ENCODE results near the gene DCAF12. TPM values are rescaled to one million over a fixed set of nuclear protein-coding genes. Genes with fewer than 3 reads are reported as not detected.
"Not testable (repeated sequence)": the region's sequence is repeated elsewhere in the genome, so short reads cannot be mapped to it uniquely, and the experiment has no call there.

The DCAF12 gene
- total RNA-seq, 4 donors from 2014 or later = 6.4 to 35.3 (median 30.3) TPM

DNA sequence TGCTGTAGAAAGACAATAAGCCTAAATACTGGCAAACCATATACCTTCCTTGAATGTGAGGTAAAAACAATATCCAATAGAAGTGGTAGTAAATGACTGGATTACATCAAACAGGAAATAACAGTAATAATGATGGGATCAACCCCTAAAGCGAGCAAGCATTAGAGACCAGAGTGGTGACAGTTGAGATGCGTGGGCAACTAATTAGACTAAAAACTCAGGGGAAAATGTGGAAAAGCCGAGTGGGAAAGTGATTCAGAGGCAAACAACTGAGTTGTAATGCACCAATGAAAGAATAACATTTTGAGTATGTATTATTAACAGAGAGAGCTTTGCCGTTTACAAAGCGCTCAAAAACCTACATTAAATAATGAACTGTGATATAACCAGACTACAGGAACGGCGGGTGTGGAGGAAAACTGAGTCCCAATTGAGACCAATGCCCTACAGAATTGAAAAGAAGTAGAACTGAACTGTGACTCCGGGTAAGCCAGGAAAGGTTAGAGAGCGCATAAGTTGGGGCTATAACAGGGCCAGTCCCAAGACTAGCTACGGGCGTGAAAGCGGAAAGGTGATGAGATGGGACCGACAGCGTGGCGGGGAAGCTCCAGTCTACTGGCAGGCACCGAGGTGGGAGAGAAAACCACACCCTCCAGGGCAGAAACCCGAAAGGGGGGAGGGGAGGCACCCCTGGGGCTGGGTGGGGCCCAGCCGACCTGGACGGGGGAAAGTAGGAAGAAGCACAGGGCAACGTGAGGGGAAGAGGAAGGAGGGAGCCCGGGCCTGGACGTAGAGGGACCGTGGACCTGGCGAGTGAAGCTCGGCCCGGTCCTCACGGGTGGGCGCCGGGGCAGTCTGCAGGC is 78.4 kb downstream of the DCAF12 start:
- H3K9me3 ChIP-seq = no peaks in the 10 kb centered on the region
- no peaks in the 10 kb centered on the region for H3K36me3 ChIP-seq
- no peaks in the 10 kb centered on the region for H3K27me3 ChIP-seq
- H3K4me1 ChIP-seq = no peaks in the 10 kb centered on the region
- TF ChIP-seq CTCF (IDR thresholded peaks at IDR 0.05) (no peak), POLR2A (IDR thresholded peaks at IDR 0.05) (no peak)
- peak overlapping the region; percentile 94 to 97 for H3K27ac ChIP-seq
- peak; percentile 41 to 50 for DNase-seq
- intact Hi-C loops (cut with DNase I; ENCODE audit: low total_unique reads) = no loop called here
- H3K4me3 ChIP-seq = peak overlapping the region; percentile 75 to 87

DNA sequence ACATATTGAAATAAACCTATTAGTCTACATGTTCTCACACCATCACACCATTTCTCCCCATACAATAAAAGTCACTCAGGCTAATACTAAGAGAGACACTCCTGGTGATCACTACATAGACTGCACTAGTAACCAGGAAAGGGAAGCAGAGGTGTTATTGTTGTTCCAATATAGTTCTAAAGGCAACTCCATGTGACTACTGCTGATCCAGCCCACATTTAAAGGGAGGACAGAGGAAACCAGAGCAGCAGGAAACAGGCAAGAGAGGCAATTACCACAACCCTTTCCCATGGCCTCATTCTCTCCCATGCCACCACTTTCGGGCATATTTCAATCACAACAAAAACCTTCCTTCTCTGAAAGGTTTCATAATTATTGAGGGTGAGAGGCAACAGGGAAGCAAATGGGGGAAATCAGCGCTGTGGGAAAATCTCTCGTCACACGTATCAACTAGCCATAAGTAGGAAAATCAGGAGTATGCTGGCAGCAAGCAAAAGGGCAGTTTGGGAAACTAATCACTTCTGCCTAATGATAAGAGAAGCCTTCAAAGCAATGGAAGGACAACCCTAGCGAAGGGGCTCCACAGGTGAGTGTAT is 79.6 kb downstream of the DCAF12 start:
- H3K27me3 ChIP-seq = no peaks in the 10 kb centered on the region
- H3K4me1 ChIP-seq = no peaks in the 10 kb centered on the region
- no peaks in the 10 kb centered on the region for H3K9me3 ChIP-seq
- no peak overlapping the region for H3K27ac ChIP-seq
- DNase-seq = no peak
- H3K36me3 ChIP-seq = no peaks in the 10 kb centered on the region
- intact Hi-C loops (cut with DNase I; ENCODE audit: low total_unique reads) = no loop called here
- H3K4me3 ChIP-seq = no peak overlapping the region
- no peak for TF ChIP-seq POLR2A (IDR thresholded peaks at IDR 0.05)
- no peak for TF ChIP-seq CTCF (IDR thresholded peaks at IDR 0.05)

GRCh38 chr9:34045903-34046302 is 80.6 kb downstream of the DCAF12 start:
- DNase-seq = no peak
- no peak for TF ChIP-seq CTCF (IDR thresholded peaks at IDR 0.05)
- TF ChIP-seq POLR2A (IDR thresholded peaks at IDR 0.05) = no peak
- no peaks in the 10 kb centered on the region for H3K36me3 ChIP-seq
- no peaks in the 10 kb centered on the region for H3K4me1 ChIP-seq
- H3K27ac ChIP-seq = no peak overlapping the region
- intact Hi-C loops (cut with DNase I; ENCODE audit: low total_unique reads) = no loop called here
- H3K27me3 ChIP-seq = no peaks in the 10 kb centered on the region
- no peaks in the 10 kb centered on the region for H3K9me3 ChIP-seq
- no peak overlapping the region for H3K4me3 ChIP-seq

DNA sequence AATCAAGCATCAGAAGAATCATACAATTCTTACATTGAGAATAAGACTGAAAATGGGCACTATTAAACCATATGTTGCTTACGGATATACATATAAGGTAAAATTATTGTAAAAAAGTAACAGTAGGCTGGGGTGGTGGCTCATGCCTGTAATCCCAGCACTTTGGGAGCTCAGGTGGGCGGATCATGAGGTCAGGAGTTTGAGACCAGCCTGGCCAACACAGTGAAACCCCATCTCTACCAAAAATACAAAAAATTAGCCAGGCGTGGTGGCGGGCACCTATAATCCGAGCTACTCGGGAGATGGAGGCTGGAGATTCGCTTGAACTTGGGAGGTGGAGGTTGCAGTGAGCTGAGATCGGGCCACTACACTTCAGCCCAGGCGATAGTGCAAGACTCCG is 84.4 kb downstream of the DCAF12 start:
- H3K4me3 ChIP-seq; DNase-seq; H3K36me3 ChIP-seq; H3K4me1 ChIP-seq; H3K27ac ChIP-seq; H3K27me3 ChIP-seq; H3K9me3 ChIP-seq; intact Hi-C loops (cut with DNase I; ENCODE audit: low total_unique reads): not testable (repeated sequence)

- intact Hi-C loops (cut with DNase I; ENCODE audit: low total_unique reads); H3K36me3 ChIP-seq; H3K9me3 ChIP-seq; H3K27me3 ChIP-seq; H3K27ac ChIP-seq; H3K4me1 ChIP-seq; H3K4me3 ChIP-seq; DNase-seq: not testable (repeated sequence)
Observed at GRCh38 chr9:34038851-34039250, 87.6 kb downstream of the DCAF12 start.

GRCh38 chr9:34037626-34038025 is 88.9 kb downstream of the DCAF12 start:
- Histone ChIP-seq H3K36me3 (no peaks in the 10 kb centered on the region), H3K4me3 (no peak overlapping the region), H3K27me3 (no peaks in the 10 kb centered on the region), H3K9me3 (no peaks in the 10 kb centered on the region), H3K27ac (no peak overlapping the region), H3K4me1 (no peaks in the 10 kb centered on the region)
- intact Hi-C loops (cut with DNase I; ENCODE audit: low total_unique reads) = no loop called here
- TF ChIP-seq POLR2A (IDR thresholded peaks at IDR 0.05) = no peak
- TF ChIP-seq CTCF (IDR thresholded peaks at IDR 0.05) = no peak
- DNase-seq = no peak

Measured in uterus (tissue), 4 donors.